Kidney epithelial cell (primary cell): Measurements from ENCODE around the gene SDR42E1. TPM values are rescaled to one million over a fixed set of nuclear protein-coding genes. Genes with fewer than 3 reads are reported as not detected.

Experiments
- DNase-seq: peaks from one replicate; pipeline ENCODE4 v3.0.0-alpha.2; 2010; ENCODE audit warnings: low read depth
- H3K27me3 ChIP-seq: 2 replicates; pipeline ENCODE4 v1.6.0; 2011; ENCODE audit warnings: low read length; ENCODE audit not compliant: control insufficient read depth, insufficient read depth
- H3K36me3 ChIP-seq: 2 replicates; pipeline ENCODE4 v1.5.1; 2011; ENCODE audit warnings: low read length; ENCODE audit not compliant: control insufficient read depth, insufficient read depth
- H3K4me3 ChIP-seq: 2 replicates; pipeline ENCODE4 v1.5.1; 2011; ENCODE audit warnings: low read depth, mild to moderate bottlenecking, control low read depth, low read length
- total RNA-seq: library from RNA; depleted of rRNA; stranded (reverse); fragments of >200 nt; gene quantifications from 2 replicates; pipeline ENCODE4 v1.2.3, GENCODE V29; 2015
- TF ChIP-seq, protein P1 (sequence below): IDR thresholded peaks from 2 replicates; pipeline ENCODE4 v1.5.1; 2011; ENCODE audit warnings: mild to moderate bottlenecking, moderate library complexity, low read length, control low read depth, inconsistent platforms; ENCODE audit not compliant: insufficient read depth, poor library complexity, severe bottlenecking

SDR42E1 gene
- total RNA-seq, 1 donor from 2014 or later: 9.5 TPM

DNA sequence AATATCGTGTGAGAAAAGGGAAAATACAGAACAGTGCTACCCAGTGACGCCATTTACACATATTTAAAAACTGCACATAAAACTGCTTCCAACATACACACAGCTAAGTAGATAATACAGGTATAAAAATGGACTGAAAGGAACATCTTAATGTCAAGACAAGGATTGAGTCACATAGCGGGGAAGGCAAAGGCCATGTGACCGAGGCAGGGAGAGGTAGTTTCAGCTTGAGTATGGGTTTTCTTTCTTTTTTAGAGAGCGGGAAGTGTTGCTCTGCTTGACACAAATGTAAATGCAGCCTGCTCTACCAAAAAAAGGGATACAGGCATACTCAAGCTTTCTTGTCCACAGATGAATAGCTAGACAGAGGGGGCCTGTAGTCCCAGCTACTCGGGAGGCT is 46.5 kb downstream of the SDR42E1 start:
- H3K36me3 ChIP-seq: no peaks in the 10 kb centered on the region
- DNase-seq: no peak
- no peaks in the 10 kb centered on the region for H3K27me3 ChIP-seq
- H3K4me3 ChIP-seq: no peak overlapping the region
- TF ChIP-seq, protein P1, sequence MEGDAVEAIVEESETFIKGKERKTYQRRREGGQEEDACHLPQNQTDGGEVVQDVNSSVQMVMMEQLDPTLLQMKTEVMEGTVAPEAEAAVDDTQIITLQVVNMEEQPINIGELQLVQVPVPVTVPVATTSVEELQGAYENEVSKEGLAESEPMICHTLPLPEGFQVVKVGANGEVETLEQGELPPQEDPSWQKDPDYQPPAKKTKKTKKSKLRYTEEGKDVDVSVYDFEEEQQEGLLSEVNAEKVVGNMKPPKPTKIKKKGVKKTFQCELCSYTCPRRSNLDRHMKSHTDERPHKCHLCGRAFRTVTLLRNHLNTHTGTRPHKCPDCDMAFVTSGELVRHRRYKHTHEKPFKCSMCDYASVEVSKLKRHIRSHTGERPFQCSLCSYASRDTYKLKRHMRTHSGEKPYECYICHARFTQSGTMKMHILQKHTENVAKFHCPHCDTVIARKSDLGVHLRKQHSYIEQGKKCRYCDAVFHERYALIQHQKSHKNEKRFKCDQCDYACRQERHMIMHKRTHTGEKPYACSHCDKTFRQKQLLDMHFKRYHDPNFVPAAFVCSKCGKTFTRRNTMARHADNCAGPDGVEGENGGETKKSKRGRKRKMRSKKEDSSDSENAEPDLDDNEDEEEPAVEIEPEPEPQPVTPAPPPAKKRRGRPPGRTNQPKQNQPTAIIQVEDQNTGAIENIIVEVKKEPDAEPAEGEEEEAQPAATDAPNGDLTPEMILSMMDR: no peak

DNA sequence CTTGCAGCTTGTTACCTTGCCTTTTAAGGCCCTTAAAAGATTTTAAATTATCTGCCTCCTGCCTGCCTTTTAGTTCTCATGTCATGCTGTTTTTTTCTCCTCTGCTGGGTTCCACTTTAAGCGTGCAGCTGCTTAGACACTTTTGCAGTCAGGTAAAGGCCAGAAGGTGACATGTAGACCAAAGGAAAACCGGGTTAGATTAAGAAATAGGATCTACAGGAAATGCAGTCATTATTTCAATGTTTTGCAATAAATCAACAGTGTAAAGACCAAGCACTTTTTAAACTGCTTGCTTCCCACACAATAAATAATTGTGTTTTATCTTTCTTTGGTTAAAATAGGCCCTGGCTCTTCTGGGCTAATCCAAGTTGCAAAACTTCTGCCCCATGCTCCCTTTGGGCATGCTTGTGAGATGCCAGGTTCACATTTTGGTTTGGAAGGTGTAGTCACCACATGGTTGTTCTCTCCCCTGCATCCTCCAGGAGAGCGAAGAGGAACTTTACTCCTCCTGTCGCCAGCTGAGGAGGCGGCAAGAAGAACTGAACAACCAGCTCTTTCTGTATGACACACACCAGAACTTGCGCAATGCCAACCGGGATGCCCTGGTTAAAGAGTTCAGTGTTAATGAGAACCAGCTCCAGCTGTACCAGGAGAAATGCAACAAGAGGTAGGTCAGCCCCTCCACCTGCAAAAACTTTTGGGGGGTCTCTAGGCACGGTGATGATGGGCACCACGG is 54.9 kb downstream of the SDR42E1 start:
- H3K27me3 ChIP-seq: no peaks in the 10 kb centered on the region
- no peaks in the 10 kb centered on the region for H3K36me3 ChIP-seq
- DNase-seq: no peak
- no peak overlapping the region for H3K4me3 ChIP-seq
- TF ChIP-seq, protein P1: no peak

DNA sequence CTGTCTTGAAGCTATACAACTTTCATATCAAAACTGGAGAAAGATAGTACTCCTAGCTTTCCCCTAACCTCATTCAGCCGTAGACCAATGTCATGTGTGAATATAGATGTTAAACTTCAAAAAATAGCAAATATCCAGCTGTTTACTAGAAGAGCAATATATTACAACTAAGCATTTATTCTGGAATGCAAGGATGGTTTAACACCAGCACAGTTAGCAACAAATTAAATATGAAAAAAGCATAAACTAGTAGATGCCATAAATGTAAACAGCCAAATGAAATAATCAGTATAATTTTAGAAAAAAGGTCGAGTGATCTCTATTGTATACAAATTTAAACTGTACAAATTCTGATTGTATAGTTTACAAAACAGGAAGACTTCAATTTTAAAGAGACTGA is 59.7 kb downstream of the SDR42E1 start:
- H3K27me3 ChIP-seq: no peaks in the 10 kb centered on the region
- no peak overlapping the region for H3K4me3 ChIP-seq
- TF ChIP-seq, protein P1: no peak
- no peaks in the 10 kb centered on the region for H3K36me3 ChIP-seq
- DNase-seq: no peak

DNA sequence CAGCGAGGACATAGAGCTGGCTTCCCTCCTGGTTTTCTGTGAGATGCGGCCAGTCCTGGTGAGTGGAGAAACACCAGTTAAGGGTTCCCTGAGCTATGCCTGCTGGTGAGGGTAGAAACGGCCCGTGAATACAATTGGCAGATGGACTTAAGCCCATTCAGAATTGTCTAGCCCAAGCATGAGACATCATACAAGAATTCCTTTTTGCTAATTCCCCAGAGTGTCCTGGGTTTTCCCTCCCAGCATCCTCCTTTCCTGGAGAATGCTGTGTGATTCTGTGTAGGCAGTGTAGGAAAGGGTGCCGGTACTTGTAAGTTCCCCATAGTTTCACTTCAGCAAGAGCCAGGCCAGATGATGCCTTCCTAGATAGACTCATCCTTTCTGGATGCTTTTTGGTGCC is 65.1 kb downstream of the SDR42E1 start:
- DNase-seq: no peak
- TF ChIP-seq, protein P1: no peak

DNA sequence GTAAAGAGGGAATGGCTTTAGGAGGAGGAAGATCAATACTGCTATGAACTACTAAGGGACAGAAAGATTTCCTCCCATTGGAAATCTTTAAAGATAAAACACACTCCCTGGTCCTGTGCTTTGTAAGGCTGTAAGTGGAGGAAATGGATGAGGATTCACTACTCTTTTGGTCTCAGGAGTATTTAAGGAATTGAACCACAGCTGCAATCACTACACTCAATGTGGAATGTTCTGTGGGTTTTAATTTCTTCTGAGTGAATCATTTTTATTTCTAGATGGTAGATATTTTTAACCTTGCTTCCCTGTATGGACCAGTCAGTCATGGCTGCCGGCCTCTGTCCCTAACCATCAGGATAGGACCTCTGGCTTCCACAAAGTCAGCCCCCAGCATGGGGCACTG is 65.6 kb downstream of the SDR42E1 start:
- TF ChIP-seq, protein P1: no peak
- no peak overlapping the region for H3K4me3 ChIP-seq
- no peaks in the 10 kb centered on the region for H3K27me3 ChIP-seq
- H3K36me3 ChIP-seq: no peaks in the 10 kb centered on the region
- DNase-seq: no peak

More for the DNA sequence above, 65.1 kb downstream of the SDR42E1 start:
- Histone ChIP-seq H3K36me3 (no peaks in the 10 kb centered on the region), H3K4me3 (no peak overlapping the region), H3K27me3 (no peaks in the 10 kb centered on the region)
